T-helper 17 cell (primary cell): ENCODE data around the gene SOWAHD. TPM values are rescaled to one million over a fixed set of nuclear protein-coding genes. Genes with fewer than 3 reads are reported as not detected.
A peak's percentile ranks its signal among the peaks of the same experiment; 100 is the strongest.
"Not testable (repeated sequence)": the region's sequence is repeated elsewhere in the genome, so short reads cannot be mapped to it uniquely, and the experiment has no call there.

Experiments
- ATAC-seq: fragments of 150-1000 bp; cut with Tn5 transposase; 2 replicates; pipeline ENCODE4 v1.10.0; 2021; ENCODE audit warnings: mild to moderate bottlenecking, moderate library complexity
- DNase-seq, 3 donors: peaks; one replicate each; pipeline versions ENCODE4 v3.0.0 to v3.0.0-alpha.2; 2020 to 2021
- H3K9me3 ChIP-seq: one replicate; pipeline ENCODE4 v1.7.0; 2013; ENCODE audit warnings: low read length, mild to moderate bottlenecking; ENCODE audit not compliant: control insufficient read depth, poor library complexity, severe bottlenecking
- H3K27ac Mint-ChIP-seq: one replicate; pipeline ENCODE4 v1.8.0; 2022; ENCODE audit warnings: mild to moderate bottlenecking, moderate library complexity, mixed read lengths
- H3K27me3 Mint-ChIP-seq: one replicate; pipeline ENCODE4 v1.8.0; 2022; ENCODE audit warnings: mixed read lengths
- H3K36me3 Mint-ChIP-seq: one replicate; pipeline ENCODE4 v1.8.0; 2022; ENCODE audit warnings: low read depth, mixed read lengths
- H3K4me1 Mint-ChIP-seq: one replicate; pipeline ENCODE4 v1.8.0; 2022; ENCODE audit warnings: mild to moderate bottlenecking, mixed read lengths
- H3K4me3 Mint-ChIP-seq: one replicate; pipeline ENCODE4 v1.8.0; 2022; ENCODE audit warnings: mild to moderate bottlenecking, moderate library complexity, mixed read lengths
- total RNA-seq, 4 donors: library from RNA in 2 of 4; stranded (reverse) in 2 of 4; gene quantifications; one replicate each; pipeline ENCODE4 v1.2.3 and lab custom pipeline; 2022 to 2026

SOWAHD gene
- total RNA-seq, 2 donors from 2014 or later: 0.65 TPM; not detected in 1

DNA sequence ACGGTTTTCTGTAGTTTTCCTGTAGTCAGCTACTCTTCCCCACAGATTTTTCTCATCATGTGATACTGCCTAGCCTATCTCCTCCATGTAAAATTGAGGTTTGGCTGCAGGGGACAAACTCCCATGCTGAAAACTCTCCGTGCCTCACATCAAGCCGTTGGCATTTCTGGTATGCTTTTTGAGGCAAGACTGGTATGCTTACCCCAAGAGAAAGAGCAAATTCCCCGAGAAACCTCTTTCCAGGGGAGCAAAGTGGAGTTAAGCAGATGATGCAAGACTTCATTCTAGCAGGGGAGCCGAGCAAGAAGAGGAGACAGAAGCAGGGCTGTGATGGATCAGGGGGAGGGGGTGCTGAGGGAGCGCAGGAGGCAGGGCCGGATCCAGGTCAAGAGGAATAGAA is 4.8 kb downstream of the SOWAHD start:
- DNase-seq: no peak
- H3K36me3 Mint-ChIP-seq: no peaks in the 10 kb centered on the region
- ATAC-seq: no peak
- H3K9me3 ChIP-seq: no peaks in the 10 kb centered on the region
- H3K4me1 Mint-ChIP-seq: peaks cover 7% of the 10 kb centered on the region
- no peak overlapping the region for H3K4me3 Mint-ChIP-seq
- H3K27me3 Mint-ChIP-seq: no peaks in the 10 kb centered on the region
- no peak overlapping the region for H3K27ac Mint-ChIP-seq

DNA sequence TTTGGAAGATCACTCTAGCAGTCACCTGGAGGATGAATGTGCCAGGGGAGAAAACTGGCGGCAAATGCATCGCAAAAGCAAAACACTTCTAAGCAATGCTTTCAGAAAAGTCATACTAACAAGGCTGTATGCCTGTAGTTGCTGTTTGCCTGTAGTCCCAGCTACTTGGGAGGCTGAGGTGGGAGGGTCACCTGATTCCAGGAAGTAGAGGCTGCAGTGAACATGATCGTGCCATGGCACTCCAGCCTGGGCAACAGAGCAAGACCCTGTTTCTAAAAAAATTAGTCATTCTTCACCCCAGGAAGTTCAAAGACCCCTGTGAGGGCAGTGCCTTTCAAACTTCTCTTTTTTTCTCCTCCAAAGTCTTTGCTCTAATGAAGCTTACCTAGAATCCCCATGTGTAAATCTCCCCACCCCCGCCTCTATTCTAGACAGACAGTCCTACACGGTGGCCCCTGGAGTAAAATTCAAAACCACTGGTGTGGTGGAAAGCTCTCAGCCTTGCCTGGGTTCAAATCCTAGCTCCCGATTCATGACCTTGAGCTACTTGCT is 5.5 kb downstream of the SOWAHD start:
- ATAC-seq: no peak
- Mint-ChIP-seq H3K27ac (no peak overlapping the region), H3K4me1 (peaks cover 7% of the 10 kb centered on the region), H3K36me3 (no peaks in the 10 kb centered on the region), H3K27me3 (no peaks in the 10 kb centered on the region), H3K4me3 (no peak overlapping the region)
- DNase-seq: no peak
- no peaks in the 10 kb centered on the region for H3K9me3 ChIP-seq

DNA sequence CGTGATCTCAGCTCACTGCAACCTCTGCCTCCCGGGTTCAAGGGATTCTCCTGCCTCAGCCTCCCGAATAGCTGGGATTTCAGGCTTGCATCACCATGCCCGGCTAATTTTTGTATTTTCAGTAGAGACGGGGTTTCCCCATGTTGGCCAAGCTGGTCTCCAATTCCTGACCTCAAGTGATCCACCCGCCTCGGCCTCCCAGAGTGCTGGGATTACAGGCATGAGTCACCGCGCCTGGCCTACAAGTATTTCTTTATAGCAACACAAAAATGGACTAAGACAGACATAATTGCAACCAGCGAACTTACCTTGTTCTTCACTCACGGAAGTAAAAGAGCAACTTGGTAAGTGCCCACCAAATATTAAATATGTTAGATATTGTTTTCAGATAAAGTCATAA is 10.0 kb downstream of the SOWAHD start:
- H3K4me1 Mint-ChIP-seq, H3K27ac Mint-ChIP-seq, ATAC-seq, DNase-seq, H3K27me3 Mint-ChIP-seq, H3K36me3 Mint-ChIP-seq, H3K4me3 Mint-ChIP-seq, H3K9me3 ChIP-seq: not testable (repeated sequence)

- ATAC-seq, H3K4me3 Mint-ChIP-seq, H3K36me3 Mint-ChIP-seq, H3K9me3 ChIP-seq, H3K27me3 Mint-ChIP-seq, H3K27ac Mint-ChIP-seq, DNase-seq, H3K4me1 Mint-ChIP-seq: not testable (repeated sequence)
Measured at GRCh38 chrX:119769388-119769787, 11.0 kb downstream of the SOWAHD start.

- no peaks in the 10 kb centered on the region for H3K36me3 Mint-ChIP-seq
- H3K4me1 Mint-ChIP-seq: no peaks in the 10 kb centered on the region
- no peak overlapping the region for H3K27ac Mint-ChIP-seq
- no peaks in the 10 kb centered on the region for H3K9me3 ChIP-seq
- no peaks in the 10 kb centered on the region for H3K27me3 Mint-ChIP-seq
- no peak overlapping the region for H3K4me3 Mint-ChIP-seq
- no peak for ATAC-seq
- DNase-seq: no peak
Measured at GRCh38 chrX:119775517-119776238, 17.3 kb downstream of the SOWAHD start.

DNA sequence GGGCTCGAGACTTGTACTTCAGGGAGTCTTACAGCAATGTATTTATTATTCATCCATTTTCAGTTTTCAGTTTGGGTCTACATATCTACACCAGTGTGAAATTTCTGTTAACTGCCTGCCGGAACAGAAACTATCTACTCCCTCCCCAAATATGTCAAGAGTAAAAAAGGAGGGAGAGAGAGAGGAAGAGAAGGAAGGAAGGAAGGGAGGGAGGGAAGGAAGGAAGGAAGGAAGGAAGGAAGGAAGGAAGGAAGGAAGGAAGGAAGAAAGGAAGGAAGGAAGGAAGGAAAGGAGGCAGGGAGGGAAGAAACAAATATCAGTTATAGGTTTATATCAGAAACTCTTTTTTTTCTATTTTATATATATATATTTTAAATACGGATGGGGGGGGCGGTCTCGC is 20.4 kb downstream of the SOWAHD start:
- H3K9me3 ChIP-seq: no peaks in the 10 kb centered on the region
- no peaks in the 10 kb centered on the region for H3K4me1 Mint-ChIP-seq
- ATAC-seq: no peak
- H3K27ac Mint-ChIP-seq: no peak overlapping the region
- H3K4me3 Mint-ChIP-seq: no peak overlapping the region
- no peaks in the 10 kb centered on the region for H3K27me3 Mint-ChIP-seq
- no peak for DNase-seq
- no peaks in the 10 kb centered on the region for H3K36me3 Mint-ChIP-seq

- Mint-ChIP-seq H3K27me3 (no peaks in the 10 kb centered on the region), H3K4me3 (no peak overlapping the region), H3K36me3 (peaks cover 3% of the 10 kb centered on the region), H3K27ac (peak overlapping the region; percentile 19), H3K4me1 (peaks cover 4% of the 10 kb centered on the region)
- ATAC-seq: no peak
- DNase-seq: no peak
- H3K9me3 ChIP-seq: no peaks in the 10 kb centered on the region
Measured at GRCh38 chrX:119783026-119783425, 24.6 kb downstream of the SOWAHD start.

- no peaks in the 10 kb centered on the region for H3K27me3 Mint-ChIP-seq
- H3K4me3 Mint-ChIP-seq: peak overlapping the region; percentile 63
- peaks cover 3% of the 10 kb centered on the region for H3K36me3 Mint-ChIP-seq
- H3K9me3 ChIP-seq: no peaks in the 10 kb centered on the region
- peak; percentile 15 to 27 (median 19) for DNase-seq
- ATAC-seq: peak; percentile 79
- peaks cover 9% of the 10 kb centered on the region for H3K4me1 Mint-ChIP-seq
- H3K27ac Mint-ChIP-seq: peak overlapping the region; percentile 4
Measured at GRCh38 chrX:119784747-119785446, 26.5 kb downstream of the SOWAHD start.

GRCh38 chrX:119790977-119791436 is 32.6 kb downstream of the SOWAHD start:
- no peaks in the 10 kb centered on the region for H3K9me3 ChIP-seq
- H3K4me1 Mint-ChIP-seq: peaks cover 5% of the 10 kb centered on the region
- DNase-seq: peak; percentile 6 to 8 (median 8)
- ATAC-seq: peak; percentile 29
- peak overlapping the region; percentile 91 for H3K4me3 Mint-ChIP-seq
- no peaks in the 10 kb centered on the region for H3K36me3 Mint-ChIP-seq
- peak overlapping the region; percentile 97 for H3K27ac Mint-ChIP-seq
- no peaks in the 10 kb centered on the region for H3K27me3 Mint-ChIP-seq

- H3K27me3 Mint-ChIP-seq: no peaks in the 10 kb centered on the region
- peak; percentile 59 to 69 (median 65) for DNase-seq
- peak; percentile 93 for ATAC-seq
- H3K4me1 Mint-ChIP-seq: peaks cover 5% of the 10 kb centered on the region
- no peaks in the 10 kb centered on the region for H3K9me3 ChIP-seq
- H3K27ac Mint-ChIP-seq: peak within 1 kb of the TSS; percentile 97
- no peaks in the 10 kb centered on the region for H3K36me3 Mint-ChIP-seq
- H3K4me3 Mint-ChIP-seq: peak within 1 kb of the TSS; percentile 91
Measured at GRCh38 chrX:119791437-119792231, 33.2 kb downstream of the SOWAHD start, which contains the start of gene RPL39. Gene RPL39, minus strand, starts transcription at chrX:119791630. Its CDS starts 54 bp downstream, at chrX:119791576.

DNA sequence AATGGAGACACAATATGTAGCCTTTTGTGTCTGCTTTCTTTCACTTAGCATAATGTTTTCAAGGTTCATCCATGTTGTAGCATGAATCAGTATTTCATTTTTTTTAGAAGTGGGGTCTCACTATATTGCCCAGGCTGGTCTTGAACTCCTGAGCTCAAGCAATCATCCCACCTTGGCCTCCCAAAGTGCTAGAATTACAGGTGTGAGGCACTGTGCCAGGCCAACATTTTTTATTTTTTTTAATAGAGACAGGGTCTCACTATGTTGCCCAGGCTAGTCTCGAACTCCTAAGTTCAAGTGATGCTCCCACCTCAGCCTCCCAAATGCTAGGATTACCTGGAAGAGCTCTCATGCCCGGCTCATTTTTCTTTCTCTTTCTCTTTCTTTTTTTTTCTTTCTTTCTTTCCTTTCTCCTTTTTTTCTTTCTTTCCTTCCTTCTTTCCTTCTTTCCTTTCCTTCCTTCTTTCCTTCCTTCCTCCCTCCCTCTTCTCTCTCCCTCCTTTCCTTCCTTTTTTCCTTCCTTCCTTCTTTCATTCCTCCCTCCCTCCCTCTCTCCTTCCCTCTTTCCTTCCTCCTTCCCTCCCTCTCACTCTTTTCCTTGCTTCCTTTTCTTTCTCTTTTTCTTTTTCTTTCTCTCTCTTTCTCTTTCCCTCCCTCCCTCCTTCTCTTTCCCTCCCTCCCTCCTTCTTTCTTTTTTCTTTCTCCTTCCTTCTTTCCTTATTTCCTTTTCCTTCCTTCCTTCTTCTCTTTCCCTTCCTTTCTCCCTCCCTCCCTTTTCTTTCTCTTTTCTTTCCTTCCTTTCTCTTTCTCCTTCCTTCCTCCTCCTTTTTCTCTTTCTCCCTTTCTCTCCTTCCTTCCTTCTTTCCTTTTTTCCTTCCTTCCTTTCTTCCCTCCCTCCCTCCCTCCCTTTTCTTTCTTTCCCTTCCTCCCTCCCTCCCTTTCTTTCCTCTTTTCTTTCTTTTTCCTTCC is 43.1 kb downstream of the SOWAHD start:
- ATAC-seq: no peak
- Mint-ChIP-seq H3K27me3 (no peaks in the 10 kb centered on the region), H3K4me3 (no peak overlapping the region), H3K36me3 (no peaks in the 10 kb centered on the region), H3K4me1 (peaks cover 2% of the 10 kb centered on the region), H3K27ac (no peak overlapping the region)
- no peaks in the 10 kb centered on the region for H3K9me3 ChIP-seq
- DNase-seq: no peak

DNA sequence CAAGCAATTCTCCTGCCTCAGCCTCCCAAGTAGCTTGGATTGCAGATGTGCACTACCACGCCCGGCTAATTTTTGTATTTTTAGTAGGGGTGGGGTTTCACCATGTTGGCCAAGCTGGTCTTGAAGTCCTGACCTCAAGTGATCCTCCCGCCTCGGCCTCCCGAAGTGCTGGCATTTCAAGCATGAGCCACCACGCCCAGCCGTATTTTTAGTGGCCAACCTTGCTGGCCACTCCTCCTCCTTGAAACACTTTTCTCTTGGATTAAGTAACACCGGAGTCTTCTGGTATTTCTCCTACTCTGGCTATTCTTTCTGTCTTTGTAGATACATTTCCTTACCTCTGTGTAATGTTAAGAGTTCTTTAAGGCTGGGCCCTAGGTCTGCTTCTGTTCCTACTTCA is 44.2 kb downstream of the SOWAHD start:
- H3K4me1 Mint-ChIP-seq: peaks cover 2% of the 10 kb centered on the region
- no peaks in the 10 kb centered on the region for H3K9me3 ChIP-seq
- no peaks in the 10 kb centered on the region for H3K36me3 Mint-ChIP-seq
- H3K27me3 Mint-ChIP-seq: no peaks in the 10 kb centered on the region
- ATAC-seq (no peak), DNase-seq (no peak)
- no peak overlapping the region for H3K27ac Mint-ChIP-seq
- H3K4me3 Mint-ChIP-seq: no peak overlapping the region
